HG03439 (cell line): ENCODE results near the gene AFAP1.

Experiments
- ATAC-seq: cut with Tn5 transposase; IDR thresholded peaks from one replicate; pipeline ENCODE4 v1.9.1; 2021; ENCODE audit warnings: mild to moderate bottlenecking, moderate library complexity; ENCODE audit not compliant: unreplicated experiment

The AFAP1 gene

DNA sequence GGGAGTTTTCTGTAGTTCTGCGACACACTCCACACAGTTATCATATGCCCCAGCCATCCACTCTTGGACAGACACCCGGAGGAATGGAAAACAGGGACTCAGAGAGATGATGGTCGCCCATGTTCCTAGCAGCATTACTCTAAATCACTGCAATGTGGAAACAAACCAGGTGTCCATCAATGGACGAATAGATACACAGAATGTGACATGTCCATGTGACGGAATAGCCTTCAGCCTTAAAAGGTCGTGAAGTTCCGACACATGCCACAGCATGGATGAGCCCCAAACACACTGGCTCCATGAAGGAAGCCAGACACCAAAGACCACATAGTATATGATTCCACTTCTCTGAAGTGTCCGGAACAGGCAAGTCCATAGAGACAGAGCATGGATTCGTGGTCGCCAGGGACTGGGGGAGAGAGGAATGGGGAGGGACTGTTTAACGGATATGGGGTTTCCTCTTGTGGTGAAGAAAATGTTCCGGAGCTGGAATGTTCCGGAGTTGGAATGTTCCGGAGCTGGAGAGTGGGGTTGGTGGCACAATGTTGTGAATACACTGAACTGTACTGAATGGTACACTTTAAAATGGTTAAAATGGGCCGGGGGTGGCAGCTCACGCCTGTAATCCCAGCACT, 28.7 kb upstream of the AFAP1 start:
- no peak for ATAC-seq

- ATAC-seq: no peak
Observed at GRCh38 chr4:7967501-7968261, 28.0 kb upstream of the AFAP1 start.

DNA sequence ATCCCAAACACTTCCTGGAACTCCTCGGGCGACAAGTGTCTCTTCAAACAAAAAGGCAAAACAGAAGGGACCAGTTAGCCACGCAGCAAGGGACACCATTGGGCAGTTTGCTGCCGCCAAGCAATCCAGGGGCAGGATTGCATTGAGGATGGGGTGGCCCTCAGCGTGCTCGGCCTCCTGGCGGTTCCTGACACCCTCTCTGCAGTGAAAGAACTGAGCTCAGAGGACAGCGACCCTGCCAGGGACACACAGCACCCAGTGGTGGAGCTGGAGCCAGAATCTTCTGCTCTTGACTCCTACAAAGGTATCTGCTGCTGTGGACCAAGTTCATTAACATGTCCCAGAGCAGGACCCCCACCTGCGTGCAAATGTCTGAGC, 27.4 kb upstream of the AFAP1 start:
- ATAC-seq: no peak

DNA sequence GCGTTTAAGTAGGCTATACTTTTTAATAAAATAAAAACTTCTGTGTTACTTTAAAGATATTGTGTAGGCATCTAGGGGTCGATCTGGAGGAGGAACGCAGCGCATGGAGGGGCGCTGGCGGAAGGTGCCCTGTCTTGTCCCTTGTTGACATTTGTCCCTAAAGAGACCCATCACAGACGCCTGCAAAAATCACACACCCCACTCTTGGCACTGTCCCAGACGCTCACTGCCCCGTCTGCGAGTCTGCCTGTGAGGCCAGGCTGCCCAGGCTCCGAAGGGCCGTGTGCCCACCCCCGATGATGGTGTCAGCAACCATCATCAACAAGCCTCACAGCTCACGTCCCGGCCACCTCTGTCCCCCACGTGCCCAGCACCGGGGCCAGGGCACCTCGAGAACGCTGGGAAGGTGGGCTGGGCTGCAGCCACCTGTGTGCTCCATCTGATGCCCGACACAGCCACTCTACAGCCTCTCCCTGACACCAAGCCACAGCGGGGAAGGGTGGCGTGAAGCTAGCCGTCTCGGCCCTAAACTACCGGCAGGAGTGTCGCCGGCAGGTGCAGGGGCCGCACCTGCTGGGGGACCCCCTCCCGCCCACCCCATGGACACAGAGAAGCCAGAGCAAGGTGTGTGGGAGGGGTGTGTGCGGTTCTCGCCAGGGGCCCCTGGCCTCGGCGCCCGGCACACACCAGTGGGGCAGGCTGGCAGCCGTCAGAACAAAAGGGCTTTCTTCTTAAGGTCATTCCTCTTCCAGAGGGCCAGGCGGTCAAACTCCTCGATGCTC, 26.8 kb upstream of the AFAP1 start:
- ATAC-seq: no peak

DNA sequence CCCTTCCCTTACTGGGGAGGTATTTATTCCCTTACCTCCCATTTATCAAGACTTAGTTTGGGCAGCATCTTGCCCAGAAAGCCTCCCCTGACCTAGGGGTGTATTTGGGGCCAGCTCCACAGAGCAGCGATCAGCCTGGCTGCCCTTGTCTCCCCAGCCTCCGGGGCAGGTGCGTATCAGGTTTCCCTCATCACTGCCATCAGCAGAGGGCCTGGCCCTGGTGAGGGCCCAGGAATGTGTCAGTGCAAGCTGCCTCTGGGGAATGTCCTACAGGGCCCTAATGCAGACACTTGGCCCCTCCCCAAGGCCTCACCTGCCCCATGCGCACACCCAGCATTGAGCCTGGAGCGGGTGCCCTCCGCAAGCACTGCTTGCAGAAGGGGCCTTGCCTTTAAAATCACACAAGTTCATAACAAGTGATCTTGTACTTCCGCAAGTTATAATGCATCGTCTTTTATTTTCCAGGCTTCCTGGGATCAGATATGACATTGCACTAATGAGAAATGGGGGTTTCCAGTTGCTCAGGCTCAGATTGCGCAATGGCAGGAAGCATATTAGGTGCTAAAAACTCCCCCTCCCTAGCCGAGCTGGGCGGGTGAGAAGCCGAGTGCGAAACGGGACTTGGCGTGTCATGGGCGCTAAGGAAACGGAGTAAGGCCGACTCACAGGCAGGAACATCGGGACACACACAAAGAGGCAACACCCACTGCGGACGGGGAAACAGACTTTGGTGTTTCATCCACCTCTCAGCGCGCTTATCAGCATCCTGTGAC, 25.4 kb upstream of the AFAP1 start:
- no peak for ATAC-seq

GRCh38 chr4:7964459-7964858, 24.8 kb upstream of the AFAP1 start:
- no peak for ATAC-seq

DNA sequence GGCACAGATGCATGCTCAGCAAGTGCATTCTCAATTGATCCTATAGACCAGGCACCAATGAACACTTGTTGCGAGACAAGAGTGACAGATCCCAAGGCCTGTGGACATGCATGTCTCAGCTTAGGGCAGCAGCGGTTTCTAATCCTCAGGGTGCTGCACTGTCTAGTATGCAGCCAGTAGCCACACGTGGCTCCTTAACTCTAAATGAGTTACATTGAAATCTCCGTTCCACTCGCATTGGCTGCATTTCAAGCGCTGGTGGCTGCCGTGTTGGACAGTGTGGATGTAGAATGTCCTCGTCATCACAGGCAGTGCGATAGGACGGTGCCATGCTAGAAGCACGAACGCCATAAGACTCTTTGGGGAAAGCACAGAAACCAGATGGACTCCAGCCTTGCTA, 24.0 kb upstream of the AFAP1 start:
- no peak for ATAC-seq

DNA sequence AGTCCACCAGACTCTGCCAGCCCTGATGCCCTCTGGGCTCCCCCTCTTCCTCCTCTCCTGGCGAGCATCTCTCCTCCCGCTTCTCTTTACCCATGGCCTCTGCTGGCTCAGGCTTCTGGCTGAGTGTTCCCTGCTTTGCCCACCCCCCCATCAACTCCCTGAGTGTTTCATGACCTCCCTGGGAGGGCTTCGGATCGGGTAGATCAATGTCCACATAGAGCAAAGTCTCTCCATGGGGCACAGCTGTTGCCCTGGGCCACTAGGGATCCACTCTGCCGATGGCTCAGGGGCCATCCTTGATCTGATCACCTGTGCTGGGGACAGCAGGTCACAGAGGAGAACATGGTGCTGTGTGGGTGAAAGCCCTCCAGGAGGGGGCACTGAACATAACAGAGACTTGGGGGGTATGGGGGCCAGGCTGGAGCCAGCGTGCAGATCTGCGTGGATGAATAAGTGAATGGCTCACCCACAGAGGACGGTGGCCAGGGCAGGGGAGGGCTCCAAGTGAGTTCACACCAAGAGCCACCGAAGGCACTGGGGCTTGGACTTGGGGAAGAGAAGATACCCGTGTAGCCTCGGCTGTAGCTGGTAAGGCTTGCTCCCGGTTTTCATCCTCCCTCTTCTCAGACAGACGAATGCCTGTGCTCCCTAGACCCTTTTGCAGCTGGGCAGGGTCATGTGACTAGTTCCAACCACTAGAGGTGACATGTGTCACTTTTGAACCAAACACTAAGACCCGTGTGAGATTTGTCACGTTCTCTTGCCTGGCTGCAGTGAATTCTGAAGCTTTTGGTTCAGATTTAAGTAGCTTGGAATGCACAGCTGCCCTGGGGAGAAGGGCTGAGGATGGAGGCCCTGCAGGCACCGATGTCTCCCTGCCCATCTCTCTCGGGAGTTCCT, 23.2 kb upstream of the AFAP1 start:
- no peak for ATAC-seq

DNA sequence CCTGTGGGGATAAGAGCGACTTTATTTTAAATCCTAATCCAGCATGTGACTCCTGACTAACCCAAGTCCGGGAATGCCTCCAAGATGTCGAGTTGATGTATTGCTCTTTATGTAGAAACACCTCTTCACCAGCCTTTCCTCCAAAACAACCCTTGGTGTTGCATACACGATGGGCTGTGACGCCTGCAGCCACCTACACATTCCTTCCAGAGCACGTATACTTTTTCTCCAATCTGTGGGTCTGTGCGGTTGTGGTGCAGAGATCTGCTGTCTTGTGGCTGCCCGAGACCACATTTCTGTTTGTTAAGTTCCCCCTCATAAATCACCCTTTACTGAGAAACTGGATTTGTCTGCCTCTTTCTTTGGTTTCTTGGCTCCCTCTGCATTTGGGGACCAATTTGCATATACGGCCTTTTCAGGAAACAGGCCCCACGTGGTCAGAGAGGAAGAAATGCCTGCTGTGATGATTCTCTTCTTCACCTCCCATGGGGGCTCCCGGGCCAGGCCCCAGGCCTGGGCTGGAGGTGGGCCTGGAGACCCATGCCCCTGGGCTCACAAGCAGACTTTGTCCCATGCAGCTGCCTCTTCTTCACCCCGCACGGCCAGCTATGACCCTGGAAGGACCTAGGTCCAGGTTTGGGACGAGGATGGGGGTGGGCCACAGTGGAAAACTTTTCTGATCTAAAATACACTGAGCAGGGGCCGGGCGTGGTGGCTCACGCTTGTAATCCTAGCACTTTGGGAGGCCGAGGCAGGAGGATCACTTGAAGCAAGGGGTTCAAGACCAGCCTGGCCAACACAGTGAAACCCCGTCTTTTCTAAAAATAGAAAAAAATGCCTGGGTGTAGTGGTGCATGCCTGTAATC, 21.4 kb upstream of the AFAP1 start:
- no peak for ATAC-seq

DNA sequence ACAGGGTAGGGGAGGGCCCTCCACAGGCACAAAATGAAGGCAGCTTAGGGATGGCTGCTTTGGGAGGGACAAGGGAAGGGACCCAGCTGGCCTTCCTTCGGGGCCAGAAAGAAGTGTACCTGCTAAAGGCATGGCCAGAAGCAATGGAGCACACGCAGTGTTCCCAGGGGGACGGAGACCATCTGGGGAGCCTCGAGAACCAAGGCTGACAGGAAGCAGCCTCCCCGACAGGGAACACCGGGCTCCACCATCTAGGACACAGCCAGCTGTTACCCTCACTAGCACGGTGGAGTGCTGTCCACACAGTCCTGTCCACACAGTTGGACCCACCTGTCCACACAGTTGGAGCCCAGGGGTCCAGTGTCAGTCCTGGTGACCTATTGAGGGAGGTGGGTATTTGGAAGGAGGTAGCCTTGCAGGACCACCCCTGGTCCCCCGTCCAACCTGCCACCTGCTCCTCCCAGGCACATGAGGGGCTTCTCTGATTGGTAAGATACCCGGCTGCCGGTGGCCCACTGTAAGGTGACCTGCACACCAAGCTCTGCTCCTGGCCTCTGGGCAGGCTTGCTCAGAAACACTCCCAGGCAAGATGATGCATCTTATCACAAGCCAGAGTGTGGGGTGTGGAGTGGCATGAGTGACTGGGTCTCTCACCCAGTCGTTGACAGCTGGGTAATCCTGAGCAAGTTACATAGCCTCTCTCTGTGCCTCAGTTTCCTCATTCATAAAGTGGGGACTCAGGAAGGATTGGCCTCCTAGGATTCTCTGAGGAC, 20.5 kb upstream of the AFAP1 start:
- ATAC-seq: no peak

DNA sequence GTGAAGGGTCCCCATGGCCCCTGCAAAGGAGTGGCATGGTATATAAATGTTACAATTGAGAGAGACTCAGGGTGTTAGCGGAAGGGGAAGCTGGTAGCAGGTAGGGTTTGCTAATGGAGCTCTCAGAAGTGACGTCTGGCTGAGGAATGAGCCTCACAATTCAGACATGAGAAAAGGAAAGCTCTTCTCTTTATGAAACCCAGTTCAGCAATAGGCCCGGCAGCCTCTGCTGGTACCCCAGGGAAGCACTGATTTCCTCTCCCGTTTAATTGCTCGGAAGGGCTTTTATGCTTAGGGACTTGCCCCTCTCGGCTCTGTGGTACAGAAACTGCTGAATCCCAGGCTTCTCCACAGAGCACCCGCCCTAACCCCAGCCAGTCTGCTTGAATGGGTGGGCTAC, 19.4 kb upstream of the AFAP1 start:
- ATAC-seq: no peak

GRCh38 chr4:7956934-7957656, 17.4 kb upstream of the AFAP1 start:
- no peak for ATAC-seq

GRCh38 chr4:7956270-7956808, 16.7 kb upstream of the AFAP1 start:
- no peak for ATAC-seq

- ATAC-seq: no peak
Observed at GRCh38 chr4:7955393-7955792, 15.7 kb upstream of the AFAP1 start.

- ATAC-seq: no peak
Observed at GRCh38 chr4:7952615-7953014, 13.0 kb upstream of the AFAP1 start.

GRCh38 chr4:7950301-7951092, 10.8 kb upstream of the AFAP1 start:
- ATAC-seq: no peak

DNA sequence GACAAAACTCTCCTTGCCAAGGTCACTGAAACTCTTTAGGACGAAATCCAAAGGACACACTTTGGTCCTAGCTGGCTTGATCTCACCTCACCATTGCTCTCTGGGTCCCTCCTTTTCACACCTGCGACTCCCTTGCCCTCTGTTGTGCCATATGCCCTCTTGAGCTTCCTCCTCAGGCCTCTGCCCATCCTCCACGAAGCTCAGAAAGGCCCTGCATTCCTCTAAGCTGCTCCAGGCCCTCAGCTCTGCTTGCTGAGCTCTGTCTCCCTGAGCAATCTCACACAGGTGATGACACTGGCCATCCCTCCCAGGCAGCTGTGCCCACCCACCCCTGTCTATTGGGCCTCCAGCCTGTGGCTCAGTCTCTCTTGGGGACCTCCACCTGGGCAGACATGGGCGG, 10.1 kb upstream of the AFAP1 start:
- ATAC-seq: no peak
